OCI-LY1 (cell line): ENCODE data around the gene USF2.

Experiments
- H2AFZ ChIP-seq: fragments of 200-600 bp; sonication (generic), shearing (Covaris generic); 2 replicates; pipeline ENCODE4 v1.6.0; 2014; ENCODE audit warnings: antibody characterized with exemption, mild to moderate bottlenecking, low read length
- H3F3A ChIP-seq: fragments of 200-600 bp; sonication (generic), shearing (Covaris generic); 2 replicates; pipeline ENCODE4 v1.6.0; 2014; ENCODE audit warnings: mild to moderate bottlenecking, antibody characterized with exemption, low read length, moderate library complexity; ENCODE audit not compliant: insufficient read depth
- H3K27ac ChIP-seq: fragments of 200-600 bp; sonication (generic); 2 replicates; pipeline ENCODE4 v1.5.1; 2014; ENCODE audit warnings: low read length, mixed run types, mild to moderate bottlenecking, low read depth; ENCODE audit not compliant: poor library complexity, severe bottlenecking
- H3K27me3 ChIP-seq: fragments of 200-600 bp; sonication (generic); 2 replicates; pipeline ENCODE4 v1.6.0; 2014; ENCODE audit warnings: antibody characterized with exemption, mild to moderate bottlenecking, low read length, moderate library complexity; ENCODE audit not compliant: insufficient read depth
- H3K36me3 ChIP-seq: fragments of 200-600 bp; sonication (generic); 2 replicates; pipeline ENCODE4 v1.6.1; 2014; ENCODE audit warnings: mild to moderate bottlenecking, antibody characterized with exemption, low read length, moderate library complexity, mixed read lengths; ENCODE audit not compliant: insufficient read depth
- H3K4me1 ChIP-seq: fragments of 200-600 bp; sonication (generic); 2 replicates; pipeline ENCODE4 v1.5.1; 2014; ENCODE audit warnings: mild to moderate bottlenecking, low read length, moderate library complexity; ENCODE audit not compliant: insufficient read depth, severe bottlenecking
- H3K4me2 ChIP-seq: fragments of 200-600 bp; sonication (generic), shearing (Covaris generic); 2 replicates; pipeline ENCODE4 v1.6.1; 2014; ENCODE audit warnings: low read length
- H3K4me3 ChIP-seq: fragments of 200-600 bp; sonication (generic); 2 replicates; pipeline ENCODE4 v1.5.1; 2014; ENCODE audit warnings: low read length, low read depth, mild to moderate bottlenecking, mixed read lengths; ENCODE audit not compliant: poor library complexity, severe bottlenecking
- H3K79me2 ChIP-seq: fragments of 200-600 bp; shearing (Covaris generic); 2 replicates; pipeline ENCODE4 v1.6.1; 2016; ENCODE audit warnings: mixed run types, low read length, mixed read lengths; ENCODE audit not compliant: insufficient read depth
- H3K9ac ChIP-seq: fragments of 200-600 bp; sonication (generic), shearing (Covaris generic); 2 replicates; pipeline ENCODE4 v1.6.1; 2014; ENCODE audit warnings: mild to moderate bottlenecking, low read length, mixed read lengths
- H3K9me2 ChIP-seq: fragments of 200-600 bp; sonication (generic), shearing (Covaris generic); 2 replicates; pipeline ENCODE4 v1.6.1; 2014; ENCODE audit warnings: low read depth, mild to moderate bottlenecking, low read length, mixed read lengths
- H3K9me3 ChIP-seq: fragments of 200-600 bp; shearing (Covaris generic); 2 replicates; pipeline ENCODE4 v1.6.1; 2014; ENCODE audit warnings: low read length, mixed read lengths
- H4K20me1 ChIP-seq: fragments of 200-600 bp; sonication (generic), shearing (Covaris generic); 2 replicates; pipeline ENCODE4 v1.6.0; 2016; ENCODE audit warnings: mild to moderate bottlenecking, low read length; ENCODE audit not compliant: insufficient read depth
- CTCF ChIP-seq: fragments of 200-600 bp; sonication (generic), shearing (Covaris generic); IDR thresholded peaks from 2 replicates; pipeline ENCODE4 v1.5.1; 2017; ENCODE audit warnings: mild to moderate bottlenecking, antibody characterized with exemption, low read length, moderate library complexity, mixed read lengths
- EZH2 ChIP-seq: fragments of 200-600 bp; sonication (generic), shearing (Covaris generic); IDR thresholded peaks from 2 replicates; pipeline ENCODE4 v1.8.0; 2017; ENCODE audit warnings: borderline replicate concordance, mixed run types, mild to moderate bottlenecking, antibody characterized with exemption, low read length, moderate library complexity, mixed read lengths

The USF2 gene

GRCh38 chr19:35294859-35295791 lies 26.4 kb downstream of the USF2 start:
- Histone ChIP-seq H3K79me2 (no peaks in the 10 kb centered on the region), H3K36me3 (no peaks in the 10 kb centered on the region), H3K4me3 (no peak overlapping the region), H3F3A (peaks cover 3% of the 10 kb centered on the region; the same call in 1 of the 2 replicates), H3K27ac (no peak overlapping the region), H3K9ac (no peak overlapping the region), H3K9me3 (no peaks in the 10 kb centered on the region), H3K4me2 (peak overlapping the region; percentile 37; the same call in 1 of the 2 replicates), H3K9me2 (no peaks in the 10 kb centered on the region), H4K20me1 (no peaks in the 10 kb centered on the region), H2AFZ (no peak overlapping the region), H3K4me1 (peaks cover 34% of the 10 kb centered on the region), H3K27me3 (no peaks in the 10 kb centered on the region; the same call in 1 of the 2 replicates)
- TF ChIP-seq EZH2 (no peak), CTCF (no peak)

- Histone ChIP-seq H3K27me3 (no peaks in the 10 kb centered on the region; the same call in 1 of the 2 replicates), H2AFZ (no peak overlapping the region), H3K4me2 (peak overlapping the region; percentile 37; the same call in 1 of the 2 replicates), H3K4me1 (peaks cover 34% of the 10 kb centered on the region), H3K27ac (peak overlapping the region; percentile 61), H3K9me2 (no peaks in the 10 kb centered on the region), H3K9ac (no peak overlapping the region), H3K79me2 (no peaks in the 10 kb centered on the region), H3F3A (peaks cover 3% of the 10 kb centered on the region; the same call in 1 of the 2 replicates), H4K20me1 (no peaks in the 10 kb centered on the region), H3K9me3 (no peaks in the 10 kb centered on the region), H3K4me3 (no peak overlapping the region), H3K36me3 (no peaks in the 10 kb centered on the region)
- TF ChIP-seq EZH2 (no peak), CTCF (no peak)
Measured at GRCh38 chr19:35295792-35296462, 27.2 kb downstream of the USF2 start.

- H3K9ac ChIP-seq: no peak overlapping the region
- H3F3A ChIP-seq: peaks cover 3% of the 10 kb centered on the region; the same call in 1 of the 2 replicates
- no peaks in the 10 kb centered on the region for H3K79me2 ChIP-seq
- peaks cover 30% of the 10 kb centered on the region for H3K4me1 ChIP-seq
- no peak overlapping the region for H2AFZ ChIP-seq
- no peak for TF ChIP-seq CTCF
- TF ChIP-seq EZH2: no peak
- peak overlapping the region; percentile 37; the same call in 1 of the 2 replicates for H3K4me2 ChIP-seq
- no peaks in the 10 kb centered on the region; the same call in 1 of the 2 replicates for H3K27me3 ChIP-seq
- no peak overlapping the region for H3K4me3 ChIP-seq
- no peaks in the 10 kb centered on the region for H4K20me1 ChIP-seq
- H3K9me3 ChIP-seq: no peaks in the 10 kb centered on the region
- H3K9me2 ChIP-seq: no peaks in the 10 kb centered on the region
- H3K36me3 ChIP-seq: no peaks in the 10 kb centered on the region
- peak overlapping the region; percentile 61 for H3K27ac ChIP-seq
Measured at GRCh38 chr19:35296644-35297514, 28.1 kb downstream of the USF2 start.
